WTC11 (cell line): ENCODE measurements around the gene PSME2. TPM values are rescaled to one million over a fixed set of nuclear protein-coding genes. Genes with fewer than 3 reads are reported as not detected.

ENCODE experiments used
- ATAC-seq: fragments of 200-7000 bp; cut with Tn5 transposase; 2 replicates; pipeline ENCODE4 v1.10.0; 2021; ENCODE audit warnings: mild to moderate bottlenecking, moderate library complexity
- CTCF ChIA-PET: fragments of 300-600 bp; sonication (Branson Sonifier 250); formaldehyde crosslinking; loops from one replicate; lab custom pipeline; 2021; ENCODE audit warnings: antibody characterized with exemption; lab: Charles Lee
- POLR2A ChIA-PET: fragments of 350-600 bp; sonication (Branson Sonifier 250); formaldehyde crosslinking; loops from one replicate; lab custom pipeline; 2021; ENCODE audit warnings: antibody characterized with exemption; lab: Charles Lee
- DNase-seq: peaks from one replicate; pipeline ENCODE4 v3.0.0; 2021; ENCODE audit warnings: low spot score
- H3K27ac Mint-ChIP-seq: 2 replicates; pipeline ENCODE4 v1.8.0; 2021; ENCODE audit warnings: mixed read lengths
- H3K27me3 Mint-ChIP-seq: 2 replicates; pipeline ENCODE4 v1.8.0; 2021; ENCODE audit warnings: low read depth, mild to moderate bottlenecking, moderate library complexity, mixed read lengths
- H3K36me3 Mint-ChIP-seq: 2 replicates; pipeline ENCODE4 v1.8.0; 2021; ENCODE audit warnings: mixed read lengths
- H3K4me1 Mint-ChIP-seq: 2 replicates; pipeline ENCODE4 v1.8.0; 2022; ENCODE audit warnings: mixed read lengths
- H3K4me3 Mint-ChIP-seq: 2 replicates; pipeline ENCODE4 v1.8.0; 2021; ENCODE audit warnings: mild to moderate bottlenecking, moderate library complexity, mixed read lengths
- H3K9me3 Mint-ChIP-seq: 2 replicates; pipeline ENCODE4 v1.8.0; 2021; ENCODE audit warnings: mixed read lengths
- FOXK1 ChIP-seq: sonication (generic); formaldehyde crosslinking; IDR thresholded peaks from 2 replicates; pipeline ENCODE4 v1.8.0; 2022; ENCODE audit warnings: mild to moderate bottlenecking, moderate library complexity, missing genetic modification reagents
- GABPB1 ChIP-seq: sonication (generic); formaldehyde crosslinking; IDR thresholded peaks from 2 replicates; pipeline ENCODE4 v1.8.1; 2023; ENCODE audit warnings: mild to moderate bottlenecking, missing genetic modification reagents
- JUN ChIP-seq: sonication (generic); formaldehyde crosslinking; IDR thresholded peaks from 2 replicates; pipeline ENCODE4 v1.8.0; 2023; ENCODE audit warnings: mild to moderate bottlenecking, missing genetic modification reagents
- KAT7 ChIP-seq: sonication (generic); formaldehyde crosslinking; IDR thresholded peaks from 2 replicates; pipeline ENCODE4 v1.8.1; 2023; ENCODE audit warnings: missing genetic modification reagents, mild to moderate bottlenecking, borderline replicate concordance
- MXD4 ChIP-seq: fragments of 250-450 bp; sonication (Bioruptor Pico); IDR thresholded peaks from 2 replicates; pipeline ENCODE4 v1.8.0; 2021; ENCODE audit warnings: mild to moderate bottlenecking, moderate library complexity, borderline replicate concordance
- NFATC4 ChIP-seq: fragments of 250-450 bp; sonication (Bioruptor Pico); IDR thresholded peaks from 2 replicates; pipeline ENCODE4 v1.9.0; 2021; ENCODE audit warnings: mild to moderate bottlenecking
- NR1H2 ChIP-seq: sonication (generic); formaldehyde crosslinking; IDR thresholded peaks from 2 replicates; pipeline ENCODE4 v1.9.0; 2021; ENCODE audit warnings: mild to moderate bottlenecking, moderate library complexity, missing genetic modification reagents
- RORB ChIP-seq: fragments of 250-450 bp; sonication (Bioruptor Pico); IDR thresholded peaks from 2 replicates; pipeline ENCODE4 v1.9.0; 2021; ENCODE audit warnings: mild to moderate bottlenecking
- TP53 ChIP-seq: sonication (generic); formaldehyde crosslinking; IDR thresholded peaks from 2 replicates; pipeline ENCODE4 v1.8.1; 2023; ENCODE audit warnings: mild to moderate bottlenecking, missing genetic modification reagents
- ZNF219 ChIP-seq: sonication (generic); formaldehyde crosslinking; IDR thresholded peaks from 2 replicates; pipeline ENCODE4 v1.8.0; 2023; ENCODE audit warnings: missing genetic modification reagents, mild to moderate bottlenecking, borderline replicate concordance
- ZNF396 ChIP-seq: fragments of 250-450 bp; sonication (Bioruptor Pico); IDR thresholded peaks from 2 replicates; pipeline ENCODE4 v1.8.0; 2021; ENCODE audit warnings: mild to moderate bottlenecking, moderate library complexity, borderline replicate concordance
- ZNF671 ChIP-seq: fragments of 250-450 bp; sonication (Bioruptor Pico); IDR thresholded peaks from 2 replicates; pipeline ENCODE4 v1.8.0; 2021; ENCODE audit warnings: mild to moderate bottlenecking
- total RNA-seq: library from RNA; stranded (reverse); gene quantifications from 3 replicates; pipeline ENCODE4 v1.2.3, GENCODE V29; 2021
- TF ChIP-seq, protein P1 (sequence below): fragments of 250-450 bp; sonication (Bioruptor Pico); conservative IDR thresholded peaks from 2 replicates; pipeline ENCODE4 v1.9.0; 2021; ENCODE audit warnings: mild to moderate bottlenecking
- TF ChIP-seq, protein P2 (sequence below): sonication (generic); formaldehyde crosslinking; conservative IDR thresholded peaks from 2 replicates; pipeline ENCODE4 v1.8.1; 2023; ENCODE audit warnings: mild to moderate bottlenecking, low read depth, missing genetic modification reagents, moderate library complexity
- TF ChIP-seq, protein P3 (sequence below): sonication (generic); formaldehyde crosslinking; IDR thresholded peaks from 2 replicates; pipeline ENCODE4 v1.8.0; 2022; ENCODE audit warnings: mild to moderate bottlenecking, missing genetic modification reagents
- TF ChIP-seq, protein P4 (sequence below): sonication (generic); formaldehyde crosslinking; IDR thresholded peaks from 2 replicates; pipeline ENCODE4 v1.8.1; 2022; ENCODE audit warnings: mild to moderate bottlenecking, missing genetic modification reagents, moderate library complexity, borderline replicate concordance
- TF ChIP-seq, protein P5 (sequence below): fragments of 250-450 bp; sonication (Bioruptor Pico); IDR thresholded peaks from 2 replicates; pipeline ENCODE4 v1.9.0; 2021; ENCODE audit warnings: mild to moderate bottlenecking
- TF ChIP-seq, protein P6 (sequence below): sonication (generic); formaldehyde crosslinking; IDR thresholded peaks from 2 replicates; pipeline ENCODE4 v1.8.1; 2022; ENCODE audit warnings: missing genetic modification reagents, borderline replicate concordance
- TF ChIP-seq, protein P7 (sequence below): sonication (generic); formaldehyde crosslinking; IDR thresholded peaks from 2 replicates; pipeline ENCODE4 v1.8.1; 2022; ENCODE audit warnings: mild to moderate bottlenecking, moderate library complexity, missing genetic modification reagents
- TF ChIP-seq, protein P8 (sequence below): sonication (generic); formaldehyde crosslinking; conservative IDR thresholded peaks from 2 replicates; pipeline ENCODE4 v1.8.1; 2022; ENCODE audit warnings: mild to moderate bottlenecking, missing genetic modification reagents

Gene PSME2
- total RNA-seq, 1 experiment from 2014 or later: 103 TPM

DNA sequence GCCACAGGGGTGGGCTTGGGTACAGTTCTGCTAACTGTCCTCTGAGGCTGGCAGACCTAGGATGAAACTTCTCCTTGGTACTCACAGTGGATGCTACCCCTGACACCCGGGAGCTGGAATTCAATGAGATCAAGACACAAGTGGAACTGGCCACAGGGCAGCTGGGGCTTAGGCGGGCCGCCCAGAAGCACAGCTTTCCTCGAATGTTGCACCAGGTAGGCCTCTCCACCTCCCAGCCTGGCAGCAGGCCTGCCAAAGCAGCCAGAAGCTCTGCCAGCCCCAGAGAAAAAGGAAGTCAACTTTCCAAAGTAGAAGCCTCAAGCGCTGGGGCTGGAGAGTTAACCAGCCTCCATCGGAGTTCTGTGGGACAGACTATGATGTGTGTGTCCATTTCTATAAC, 29.2 kb downstream of the PSME2 start (continued):
- TF ChIP-seq, protein P1, sequence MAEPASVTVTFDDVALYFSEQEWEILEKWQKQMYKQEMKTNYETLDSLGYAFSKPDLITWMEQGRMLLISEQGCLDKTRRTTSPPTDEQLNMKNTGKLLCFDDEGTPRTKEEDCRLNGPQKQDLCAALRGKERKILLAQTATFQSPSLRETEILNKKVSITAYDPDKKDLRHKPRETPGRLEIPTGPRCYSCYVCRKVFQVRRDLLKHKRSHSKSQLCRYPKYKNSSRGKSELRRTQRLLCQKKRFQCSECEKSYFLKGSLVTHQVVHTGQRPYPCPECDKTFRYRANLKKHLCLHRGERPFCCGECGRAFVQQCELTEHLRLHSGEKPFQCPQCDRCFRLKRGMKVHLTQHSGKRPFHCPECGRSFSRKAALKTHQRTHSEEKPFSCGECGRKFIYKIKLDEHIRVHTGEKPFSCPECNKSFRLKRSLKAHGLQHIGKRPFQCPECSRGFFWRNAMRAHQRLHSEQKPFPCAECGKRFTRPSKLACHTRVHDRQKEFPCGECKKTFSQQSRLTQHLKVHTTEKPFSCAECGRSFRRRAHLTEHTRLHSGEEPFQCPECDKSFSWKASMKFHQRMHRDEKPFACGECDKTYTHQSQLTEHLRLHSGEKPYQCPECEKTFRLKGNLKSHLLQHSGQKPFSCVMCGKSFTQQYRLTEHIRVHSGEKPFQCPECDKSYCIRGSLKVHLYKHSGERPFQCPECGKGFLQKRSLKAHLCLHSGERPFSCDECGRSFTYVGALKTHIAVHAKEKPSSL (CRISPR knock-in tag): no peak
- TF ChIP-seq NR1H2: no peak

DNA sequence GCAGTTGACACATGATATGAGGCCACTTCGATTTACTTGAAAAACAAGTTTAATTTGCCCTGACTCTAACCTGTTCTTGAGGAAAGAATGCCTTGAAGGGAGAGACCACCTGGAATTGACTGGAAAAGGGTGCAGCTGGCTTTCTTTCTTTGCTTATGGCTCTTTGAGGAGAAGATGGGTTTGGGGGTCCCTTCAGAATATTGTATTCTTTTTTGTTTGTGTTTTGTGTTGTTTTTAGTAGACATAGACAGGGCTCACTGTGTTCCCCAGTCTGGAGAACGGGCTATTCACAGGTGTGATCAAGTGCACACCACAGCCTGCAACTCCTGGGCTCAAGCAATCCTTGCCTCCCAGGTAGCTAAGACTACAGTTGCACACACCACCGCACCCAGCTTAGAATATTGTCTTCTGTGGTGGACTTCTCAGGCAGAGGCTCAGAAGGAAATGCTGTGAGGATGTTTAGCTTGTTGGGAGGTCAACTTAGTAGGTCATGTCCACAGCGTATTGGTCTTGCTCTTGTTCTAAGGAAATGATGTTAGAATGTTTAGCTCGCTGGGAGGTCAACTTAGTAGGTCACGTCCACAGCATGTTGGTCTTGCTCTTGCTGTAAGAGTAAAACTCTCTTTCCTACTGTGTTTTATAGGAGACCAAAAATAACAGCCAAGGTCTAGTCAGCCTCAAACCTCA, 30.1 kb downstream of the PSME2 start:
- POLR2A ChIA-PET: interaction anchor here (0.7 to 3.3 kb wide), 5 partner anchors 13 to 79 kb away, joined by 3 to 44 read pairs (median 12); partner anchors contain the start of genes CARMIL3, PCK2, PSME2 and RNF31
- Mint-ChIP-seq H3K9me3 (no peaks in the 10 kb centered on the region), H3K36me3 (peaks cover 40% of the 10 kb centered on the region), H3K4me1 (peaks cover 17% of the 10 kb centered on the region), H3K4me3 (peak overlapping the region; percentile 99), H3K27ac (no peak overlapping the region)
- DNase-seq: no peak
- CTCF ChIA-PET: interaction anchor here (0.5 to 3.3 kb wide), 5 partner anchors 20 to 128 kb away, joined by 3 to 67 read pairs (median 26); partner anchors contain the start of genes EMC9, IRF9 and PSME1
- TF ChIP-seq, protein P2, sequence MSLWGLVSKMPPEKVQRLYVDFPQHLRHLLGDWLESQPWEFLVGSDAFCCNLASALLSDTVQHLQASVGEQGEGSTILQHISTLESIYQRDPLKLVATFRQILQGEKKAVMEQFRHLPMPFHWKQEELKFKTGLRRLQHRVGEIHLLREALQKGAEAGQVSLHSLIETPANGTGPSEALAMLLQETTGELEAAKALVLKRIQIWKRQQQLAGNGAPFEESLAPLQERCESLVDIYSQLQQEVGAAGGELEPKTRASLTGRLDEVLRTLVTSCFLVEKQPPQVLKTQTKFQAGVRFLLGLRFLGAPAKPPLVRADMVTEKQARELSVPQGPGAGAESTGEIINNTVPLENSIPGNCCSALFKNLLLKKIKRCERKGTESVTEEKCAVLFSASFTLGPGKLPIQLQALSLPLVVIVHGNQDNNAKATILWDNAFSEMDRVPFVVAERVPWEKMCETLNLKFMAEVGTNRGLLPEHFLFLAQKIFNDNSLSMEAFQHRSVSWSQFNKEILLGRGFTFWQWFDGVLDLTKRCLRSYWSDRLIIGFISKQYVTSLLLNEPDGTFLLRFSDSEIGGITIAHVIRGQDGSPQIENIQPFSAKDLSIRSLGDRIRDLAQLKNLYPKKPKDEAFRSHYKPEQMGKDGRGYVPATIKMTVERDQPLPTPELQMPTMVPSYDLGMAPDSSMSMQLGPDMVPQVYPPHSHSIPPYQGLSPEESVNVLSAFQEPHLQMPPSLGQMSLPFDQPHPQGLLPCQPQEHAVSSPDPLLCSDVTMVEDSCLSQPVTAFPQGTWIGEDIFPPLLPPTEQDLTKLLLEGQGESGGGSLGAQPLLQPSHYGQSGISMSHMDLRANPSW (CRISPR knock-in tag): no peak
- TF ChIP-seq, protein P3, sequence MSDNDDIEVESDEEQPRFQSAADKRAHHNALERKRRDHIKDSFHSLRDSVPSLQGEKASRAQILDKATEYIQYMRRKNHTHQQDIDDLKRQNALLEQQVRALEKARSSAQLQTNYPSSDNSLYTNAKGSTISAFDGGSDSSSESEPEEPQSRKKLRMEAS (CRISPR knock-in tag): no peak
- TF ChIP-seq GABPB1 (CRISPR knock-in tag) (no peak), MXD4 (CRISPR knock-in tag) (no peak), ZNF671 (CRISPR knock-in tag) (no peak), NFATC4 (CRISPR knock-in tag) (no peak), ZNF396 (CRISPR knock-in tag) (no peak), ZNF219 (CRISPR knock-in tag) (no peak), KAT7 (CRISPR knock-in tag) (no peak), FOXK1 (CRISPR knock-in tag) (no peak), RORB (no peak), JUN (CRISPR knock-in tag) (no peak), TP53 (CRISPR knock-in tag) (no peak)
- TF ChIP-seq, protein P4, sequence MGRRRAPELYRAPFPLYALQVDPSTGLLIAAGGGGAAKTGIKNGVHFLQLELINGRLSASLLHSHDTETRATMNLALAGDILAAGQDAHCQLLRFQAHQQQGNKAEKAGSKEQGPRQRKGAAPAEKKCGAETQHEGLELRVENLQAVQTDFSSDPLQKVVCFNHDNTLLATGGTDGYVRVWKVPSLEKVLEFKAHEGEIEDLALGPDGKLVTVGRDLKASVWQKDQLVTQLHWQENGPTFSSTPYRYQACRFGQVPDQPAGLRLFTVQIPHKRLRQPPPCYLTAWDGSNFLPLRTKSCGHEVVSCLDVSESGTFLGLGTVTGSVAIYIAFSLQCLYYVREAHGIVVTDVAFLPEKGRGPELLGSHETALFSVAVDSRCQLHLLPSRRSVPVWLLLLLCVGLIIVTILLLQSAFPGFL (CRISPR knock-in tag): no peak
- TF ChIP-seq, protein P5, sequence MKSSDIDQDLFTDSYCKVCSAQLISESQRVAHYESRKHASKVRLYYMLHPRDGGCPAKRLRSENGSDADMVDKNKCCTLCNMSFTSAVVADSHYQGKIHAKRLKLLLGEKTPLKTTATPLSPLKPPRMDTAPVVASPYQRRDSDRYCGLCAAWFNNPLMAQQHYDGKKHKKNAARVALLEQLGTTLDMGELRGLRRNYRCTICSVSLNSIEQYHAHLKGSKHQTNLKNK (CRISPR knock-in tag): no peak
- TF ChIP-seq, protein P6, sequence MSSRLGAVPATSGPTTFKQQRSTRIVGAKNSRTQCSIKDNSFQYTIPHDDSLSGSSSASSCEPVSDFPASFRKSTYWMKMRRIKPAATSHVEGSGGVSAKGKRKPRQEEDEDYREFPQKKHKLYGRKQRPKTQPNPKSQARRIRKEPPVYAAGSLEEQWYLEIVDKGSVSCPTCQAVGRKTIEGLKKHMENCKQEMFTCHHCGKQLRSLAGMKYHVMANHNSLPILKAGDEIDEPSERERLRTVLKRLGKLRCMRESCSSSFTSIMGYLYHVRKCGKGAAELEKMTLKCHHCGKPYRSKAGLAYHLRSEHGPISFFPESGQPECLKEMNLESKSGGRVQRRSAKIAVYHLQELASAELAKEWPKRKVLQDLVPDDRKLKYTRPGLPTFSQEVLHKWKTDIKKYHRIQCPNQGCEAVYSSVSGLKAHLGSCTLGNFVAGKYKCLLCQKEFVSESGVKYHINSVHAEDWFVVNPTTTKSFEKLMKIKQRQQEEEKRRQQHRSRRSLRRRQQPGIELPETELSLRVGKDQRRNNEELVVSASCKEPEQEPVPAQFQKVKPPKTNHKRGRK: no peak
- TF ChIP-seq, protein P7, sequence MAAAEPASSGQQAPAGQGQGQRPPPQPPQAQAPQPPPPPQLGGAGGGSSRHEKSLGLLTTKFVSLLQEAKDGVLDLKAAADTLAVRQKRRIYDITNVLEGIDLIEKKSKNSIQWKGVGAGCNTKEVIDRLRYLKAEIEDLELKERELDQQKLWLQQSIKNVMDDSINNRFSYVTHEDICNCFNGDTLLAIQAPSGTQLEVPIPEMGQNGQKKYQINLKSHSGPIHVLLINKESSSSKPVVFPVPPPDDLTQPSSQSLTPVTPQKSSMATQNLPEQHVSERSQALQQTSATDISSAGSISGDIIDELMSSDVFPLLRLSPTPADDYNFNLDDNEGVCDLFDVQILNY (CRISPR knock-in tag): no peak
- TF ChIP-seq, protein P8, sequence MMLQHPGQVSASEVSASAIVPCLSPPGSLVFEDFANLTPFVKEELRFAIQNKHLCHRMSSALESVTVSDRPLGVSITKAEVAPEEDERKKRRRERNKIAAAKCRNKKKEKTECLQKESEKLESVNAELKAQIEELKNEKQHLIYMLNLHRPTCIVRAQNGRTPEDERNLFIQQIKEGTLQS (CRISPR knock-in tag): no peak
- TF ChIP-seq, all 79 proteins: peak for 0
- peaks cover 4% of the 10 kb centered on the region; the same call in 1 of the 2 replicates for H3K27me3 Mint-ChIP-seq
- no peak for ATAC-seq
